Measurements from ENCODE around the gene ELMO3.

Gene ELMO3

GRCh38 chr16:67183627-67184452 is 15.1 kb upstream of the ELMO3 start, which contains the start of gene MATCAP1:
MATCAP1 (minus strand) TSS chr16:67183963; CDS start chr16:67180610, 3,353 bp downstream.
- TF ChIP-seq CTCF (IDR thresholded peaks at IDR 0.05; ENCODE audit: insufficient read depth, missing control alignments) = no peak
- FAIRE-seq = no peak
- peak; percentile 83 for DNase-seq (ENCODE audit: insufficient read length, low spot score)

- no peak for TF ChIP-seq CTCF (IDR thresholded peaks at IDR 0.05; ENCODE audit: insufficient read depth, missing control alignments)
- no peak for DNase-seq (ENCODE audit: insufficient read length, low spot score)
- FAIRE-seq = no peak
Measured at GRCh38 chr16:67184453-67184994, 14.4 kb upstream of the ELMO3 start.

DNA sequence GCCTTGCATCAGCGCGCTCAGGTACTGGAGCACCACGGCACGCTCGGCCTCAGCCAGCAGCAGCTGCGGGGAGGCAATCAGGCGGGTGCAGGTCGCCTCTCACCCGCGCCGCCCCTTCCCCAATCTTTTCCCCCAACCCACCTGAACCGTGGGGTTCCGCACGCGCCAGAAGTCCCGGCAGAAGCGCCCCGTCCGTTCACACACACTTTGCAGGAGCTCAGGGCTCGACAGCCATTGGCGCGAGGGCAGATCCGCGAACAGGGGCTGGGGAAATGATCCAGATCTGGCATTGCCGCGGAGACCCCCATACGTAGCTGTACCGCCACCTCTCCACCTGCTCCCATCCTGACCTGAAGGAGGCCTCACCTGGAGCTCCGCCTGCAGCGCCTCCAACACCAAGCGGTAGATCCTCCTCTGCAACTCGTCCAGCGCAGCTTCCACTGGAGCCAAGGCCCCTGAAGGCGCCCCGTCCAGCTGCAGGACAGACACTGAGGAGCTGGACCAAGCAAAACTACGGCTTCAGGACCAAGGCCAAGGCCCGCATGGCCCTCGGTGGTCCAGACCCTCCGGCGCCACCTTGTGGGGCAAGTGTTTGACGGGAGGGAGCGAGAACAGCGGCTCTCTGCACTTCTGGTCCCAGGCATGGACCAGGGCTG is 13.8 kb upstream of the ELMO3 start:
- TF ChIP-seq CTCF (IDR thresholded peaks at IDR 0.05; ENCODE audit: insufficient read depth, missing control alignments) = peak; percentile 72
- DNase-seq (ENCODE audit: insufficient read length, low spot score) = no peak
- FAIRE-seq = no peak

DNA sequence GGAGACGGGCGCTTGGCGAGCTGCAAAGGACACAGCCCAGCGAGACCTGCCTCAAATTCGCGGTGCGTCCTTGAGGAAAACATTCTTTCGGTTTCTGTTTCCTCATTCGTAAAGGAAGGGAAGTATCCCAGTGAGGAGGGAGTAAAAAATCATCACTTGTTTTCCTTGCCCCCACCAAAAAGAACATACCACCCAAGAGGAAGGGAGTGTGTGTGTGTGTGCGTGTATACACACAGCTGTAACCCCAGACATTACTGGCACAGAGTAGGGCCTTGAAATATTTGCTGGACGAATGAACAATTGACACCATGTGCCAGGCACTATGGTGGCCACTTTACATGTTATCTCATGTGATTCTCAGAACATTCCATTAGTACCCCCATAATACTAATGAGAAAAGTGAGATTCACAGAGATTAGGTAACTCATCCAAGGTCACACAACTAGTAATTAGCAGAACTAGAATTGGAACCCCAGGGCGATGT is 13.2 kb upstream of the ELMO3 start:
- TF ChIP-seq CTCF (IDR thresholded peaks at IDR 0.05; ENCODE audit: insufficient read depth, missing control alignments) = no peak
- no peak for DNase-seq (ENCODE audit: insufficient read length, low spot score)
- FAIRE-seq = no peak

- DNase-seq (ENCODE audit: insufficient read length, low spot score) = no peak
- FAIRE-seq = no peak
- TF ChIP-seq CTCF (IDR thresholded peaks at IDR 0.05; ENCODE audit: insufficient read depth, missing control alignments) = no peak
Measured at GRCh38 chr16:67186550-67186950, 12.4 kb upstream of the ELMO3 start.

GRCh38 chr16:67187175-67187890 is 11.6 kb upstream of the ELMO3 start:
- TF ChIP-seq CTCF (IDR thresholded peaks at IDR 0.05; ENCODE audit: insufficient read depth, missing control alignments) = no peak
- FAIRE-seq (no peak), DNase-seq (ENCODE audit: insufficient read length, low spot score) (no peak)
